H9 (cell line): ENCODE results near the gene PLAAT3. TPM values are rescaled to one million over a fixed set of nuclear protein-coding genes. Genes with fewer than 3 reads are reported as not detected.

ENCODE experiments used
- DNase-seq: peaks from one replicate; pipeline ENCODE4 v3.0.0-alpha.2; 2017
- H2AFZ ChIP-seq: one replicate; pipeline ENCODE4 v1.6.1; 2013; ENCODE audit warnings: mild to moderate bottlenecking, low read length, control low read depth, moderate library complexity
- H2AK5ac ChIP-seq: 2 replicates; pipeline ENCODE4 v1.6.1; 2013; ENCODE audit warnings: low read length, control low read depth, mixed read lengths; ENCODE audit not compliant: insufficient read length
- H2BK120ac ChIP-seq: one replicate; pipeline ENCODE4 v1.6.1; 2013; ENCODE audit warnings: low read depth, mild to moderate bottlenecking, low read length, control low read depth, inconsistent platforms; ENCODE audit not compliant: poor library complexity, severe bottlenecking
- H2BK12ac ChIP-seq: 2 replicates; pipeline ENCODE4 v1.6.1; 2013; ENCODE audit warnings: low read length, control low read depth, mixed read lengths, low read depth; ENCODE audit not compliant: insufficient read length
- H2BK15ac ChIP-seq: 2 replicates; pipeline ENCODE4 v1.6.1; 2013; ENCODE audit warnings: low read depth, low read length, control low read depth
- H2BK20ac ChIP-seq: one replicate; pipeline ENCODE4 v1.6.1; 2013; ENCODE audit warnings: low read depth, mild to moderate bottlenecking, low read length, control low read depth, inconsistent platforms; ENCODE audit not compliant: poor library complexity, severe bottlenecking
- H2BK5ac ChIP-seq: 2 replicates; pipeline ENCODE4 v1.6.1; 2013; ENCODE audit warnings: low read length, control low read depth, mixed read lengths; ENCODE audit not compliant: insufficient read length
- H3K14ac ChIP-seq: 2 replicates; pipeline ENCODE4 v1.6.1; 2013; ENCODE audit warnings: low read length, control low read depth; ENCODE audit not compliant: insufficient read depth
- H3K18ac ChIP-seq: 2 replicates; pipeline ENCODE4 v1.6.1; 2013; ENCODE audit warnings: low read depth, mild to moderate bottlenecking, mixed read lengths, low read length, control low read depth; ENCODE audit not compliant: insufficient read length
- H3K23ac ChIP-seq: 2 replicates; pipeline ENCODE4 v1.6.1; 2013; ENCODE audit warnings: low read length, control low read depth, mixed read lengths, low read depth; ENCODE audit not compliant: insufficient read length
- H3K23me2 ChIP-seq: 2 replicates; pipeline ENCODE4 v1.6.1; 2013; ENCODE audit warnings: low read depth, mild to moderate bottlenecking, mixed read lengths, low read length, control low read depth; ENCODE audit not compliant: insufficient read length, poor library complexity, severe bottlenecking
- H3K27ac ChIP-seq: 2 replicates; pipeline ENCODE4 v1.5.1; 2013; ENCODE audit warnings: low read length, control low read depth, mixed read lengths, low read depth; ENCODE audit not compliant: insufficient read length
- H3K27me3 ChIP-seq: 2 replicates; pipeline ENCODE4 v1.6.1; 2013; ENCODE audit warnings: low read length, control low read depth, inconsistent platforms; ENCODE audit not compliant: insufficient read depth
- H3K4ac ChIP-seq: 2 replicates; pipeline ENCODE4 v1.6.1; 2013; ENCODE audit warnings: low read depth, mild to moderate bottlenecking, control low read depth, inconsistent platforms, low read length, moderate library complexity
- H3K4me1 ChIP-seq: 2 replicates; pipeline ENCODE4 v1.6.1; 2013; ENCODE audit warnings: low read length, control low read depth, inconsistent platforms; ENCODE audit not compliant: insufficient read depth
- H3K4me2 ChIP-seq: 2 replicates; pipeline ENCODE4 v1.6.1; 2013; ENCODE audit warnings: low read length, control low read depth, mixed read lengths; ENCODE audit not compliant: insufficient read length, insufficient read depth
- H3K56ac ChIP-seq: 2 replicates; pipeline ENCODE4 v1.6.1; 2013; ENCODE audit warnings: low read depth, mild to moderate bottlenecking, mixed read lengths, low read length, control low read depth; ENCODE audit not compliant: insufficient read length
- H3K79me1 ChIP-seq: 2 replicates; pipeline ENCODE4 v1.6.1; 2013; ENCODE audit warnings: low read depth, mild to moderate bottlenecking, moderate library complexity, low read length, control low read depth, inconsistent platforms; ENCODE audit not compliant: insufficient read depth, poor library complexity, severe bottlenecking
- H3K79me2 ChIP-seq: 2 replicates; pipeline ENCODE4 v1.6.1; 2013; ENCODE audit warnings: low read length, control low read depth, inconsistent platforms; ENCODE audit not compliant: insufficient read depth
- H3K9ac ChIP-seq: 2 replicates; pipeline ENCODE4 v1.6.1; 2013; ENCODE audit warnings: low read length, control low read depth, mixed read lengths; ENCODE audit not compliant: insufficient read length; ENCODE audit errors: extremely low read depth
- H3K9me3 ChIP-seq: one replicate; pipeline ENCODE4 v1.6.1; 2013; ENCODE audit warnings: low read depth, low read length, inconsistent platforms; ENCODE audit not compliant: control insufficient read depth
- H3T11ph ChIP-seq: one replicate; pipeline ENCODE4 v1.6.1; 2013; ENCODE audit warnings: mild to moderate bottlenecking, low read length, control low read depth, inconsistent platforms
- H4K20me1 ChIP-seq: one replicate; pipeline ENCODE4 v1.6.1; 2013; ENCODE audit not compliant: control insufficient read depth, insufficient read length, insufficient read depth
- H4K5ac ChIP-seq: 2 replicates; pipeline ENCODE4 v1.6.1; 2013; ENCODE audit warnings: low read depth, mild to moderate bottlenecking, mixed read lengths, low read length, control low read depth; ENCODE audit not compliant: insufficient read length
- H4K8ac ChIP-seq: replicated peaks from 2 replicates; pipeline ENCODE4 v1.6.1; 2013; ENCODE audit warnings: low read length, control low read depth, mixed read lengths, low read depth; ENCODE audit not compliant: insufficient read length
- H4K91ac ChIP-seq: 2 replicates; pipeline ENCODE4 v1.6.1; 2013; ENCODE audit warnings: low read depth, mild to moderate bottlenecking, moderate library complexity, mixed read lengths, low read length, control low read depth; ENCODE audit not compliant: insufficient read length
- H3K27ac Mint-ChIP-seq, 3 experiments: 2 replicates in 2 of 3; 3 replicates in 1 of 3; pipeline ENCODE4 v1.8.0; 2020 to 2021; ENCODE audit warnings: mixed read lengths in 3 of 3, mild to moderate bottlenecking in 1 of 3, moderate library complexity in 1 of 3
- H3K27me3 Mint-ChIP-seq: 2 replicates; pipeline ENCODE4 v1.8.0; 2021; ENCODE audit warnings: low read depth, mild to moderate bottlenecking, moderate library complexity, mixed read lengths
- H3K36me3 Mint-ChIP-seq, 3 experiments: 2 replicates in 2 of 3; 3 replicates in 1 of 3; pipeline ENCODE4 v1.8.0; 2020 to 2021; ENCODE audit warnings: low read depth in 3 of 3, mixed read lengths in 3 of 3; ENCODE audit not compliant: insufficient read depth in 1 of 3
- H3K4me1 Mint-ChIP-seq, 2 experiments: 2 replicates each; pipeline ENCODE4 v1.8.0; 2020; ENCODE audit warnings: mixed read lengths in 2 of 2
- H3K4me3 Mint-ChIP-seq, 2 experiments: 2 replicates in 1 of 2; 3 replicates in 1 of 2; pipeline ENCODE4 v1.8.0; 2020 to 2021; ENCODE audit warnings: mild to moderate bottlenecking in 2 of 2, mixed read lengths in 2 of 2, moderate library complexity in 1 of 2
- H3K9me3 Mint-ChIP-seq, 2 experiments: 2 replicates in 1 of 2; 3 replicates in 1 of 2; pipeline ENCODE4 v1.8.0; 2020; ENCODE audit warnings: mild to moderate bottlenecking in 2 of 2, mixed read lengths in 2 of 2, moderate library complexity in 1 of 2
- WGBS: extraction: QIAGEN DNeasy Blood & Tissue Kit; methylation state at CpG from one replicate; pipeline ENCODE4 v1.1.7; 2013; ENCODE audit warnings: missing lambda C conversion rate, low lambda C conversion rate, mixed read lengths; ENCODE audit not compliant: insufficient read length; ENCODE audit errors: extremely low coverage; 5-methylcytosine and 5-hydroxymethylcytosine counted together
- total RNA-seq: library from RNA; stranded (reverse); gene quantifications from 2 replicates; pipeline ENCODE4 v1.2.1, GENCODE V29; 2021
- TF ChIP-seq, protein P1 (sequence below): fragments of 200-600 bp; sonication (generic); conservative IDR thresholded peaks from 3 replicates; pipeline ENCODE4 v1.8.0; 2021; ENCODE audit warnings: antibody characterized with exemption, mild to moderate bottlenecking

PLAAT3 gene
- total RNA-seq, 1 experiment from 2014 or later = 188 TPM

GRCh38 chr11:63643205-63643604 is 29.0 kb upstream of the PLAAT3 start:
- H3K36me3 Mint-ChIP-seq = peaks cover 13 to 61% (median 54%) of the 10 kb centered on the region in 3 experiments; a peak in 6 of 7 replicates

More at GRCh38 chr11:63643205-63643604, 29.0 kb upstream of the PLAAT3 start:
- Histone ChIP-seq H4K5ac (no peak overlapping the region), H3K27ac (no peak overlapping the region), H3K56ac (no peak overlapping the region), H3K4me1 (no peaks in the 10 kb centered on the region), H3K14ac (no peak overlapping the region), H3K79me2 (no peaks in the 10 kb centered on the region), H3K23ac (no peak overlapping the region), H3K9ac (no peak overlapping the region), H2AFZ (no peak overlapping the region), H4K91ac (no peak overlapping the region), H2BK12ac (no peak overlapping the region), H2BK5ac (no peak overlapping the region), H3K79me1 (no peaks in the 10 kb centered on the region), H4K20me1 (no peaks in the 10 kb centered on the region), H4K8ac (no peak overlapping the region), H3K23me2 (no peaks in the 10 kb centered on the region), H3K27me3 (no peaks in the 10 kb centered on the region), H3T11ph (no peak overlapping the region), H2AK5ac (no peak overlapping the region), H3K18ac (no peak overlapping the region), H3K4me2 (no peak overlapping the region), H3K4ac (no peak overlapping the region), H2BK20ac (no peak overlapping the region), H3K9me3 (no peaks in the 10 kb centered on the region), H2BK15ac (no peak overlapping the region), H2BK120ac (no peak overlapping the region)
- no peak overlapping the region for H3K27ac Mint-ChIP-seq
- no CpG with 5 or more reads among the region's 3 CpGs for WGBS
- H3K9me3 Mint-ChIP-seq = no peaks in the 10 kb centered on the region
- TF ChIP-seq, protein P1, sequence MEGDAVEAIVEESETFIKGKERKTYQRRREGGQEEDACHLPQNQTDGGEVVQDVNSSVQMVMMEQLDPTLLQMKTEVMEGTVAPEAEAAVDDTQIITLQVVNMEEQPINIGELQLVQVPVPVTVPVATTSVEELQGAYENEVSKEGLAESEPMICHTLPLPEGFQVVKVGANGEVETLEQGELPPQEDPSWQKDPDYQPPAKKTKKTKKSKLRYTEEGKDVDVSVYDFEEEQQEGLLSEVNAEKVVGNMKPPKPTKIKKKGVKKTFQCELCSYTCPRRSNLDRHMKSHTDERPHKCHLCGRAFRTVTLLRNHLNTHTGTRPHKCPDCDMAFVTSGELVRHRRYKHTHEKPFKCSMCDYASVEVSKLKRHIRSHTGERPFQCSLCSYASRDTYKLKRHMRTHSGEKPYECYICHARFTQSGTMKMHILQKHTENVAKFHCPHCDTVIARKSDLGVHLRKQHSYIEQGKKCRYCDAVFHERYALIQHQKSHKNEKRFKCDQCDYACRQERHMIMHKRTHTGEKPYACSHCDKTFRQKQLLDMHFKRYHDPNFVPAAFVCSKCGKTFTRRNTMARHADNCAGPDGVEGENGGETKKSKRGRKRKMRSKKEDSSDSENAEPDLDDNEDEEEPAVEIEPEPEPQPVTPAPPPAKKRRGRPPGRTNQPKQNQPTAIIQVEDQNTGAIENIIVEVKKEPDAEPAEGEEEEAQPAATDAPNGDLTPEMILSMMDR = no peak
- H3K4me3 Mint-ChIP-seq = no peak overlapping the region
- no peaks in the 10 kb centered on the region for H3K4me1 Mint-ChIP-seq
- no peaks in the 10 kb centered on the region for H3K27me3 Mint-ChIP-seq
- DNase-seq = no peak
